Central memory CD8-positive, alpha-beta T cell (primary cell): ENCODE results near the gene LOXL3.

Experiments used
- ATAC-seq: fragments of 150-1000 bp; cut with Tn5 transposase; replicated peaks from 2 replicates; pipeline ENCODE4 v1.10.0; 2022; ENCODE audit warnings: mild to moderate bottlenecking, moderate FRiP score, moderate number of reproducible peaks; ENCODE audit not compliant: poor library complexity, severe bottlenecking; ENCODE audit errors: extremely low read depth
- DNase-seq, 2 donors: peaks; one replicate each; pipeline ENCODE4 v3.0.0; 2021; ENCODE audit warnings: low spot score in 2 of 2
- H3K27ac Mint-ChIP-seq: one replicate; pipeline ENCODE4 v1.8.0; 2022; ENCODE audit warnings: low read depth, mild to moderate bottlenecking, moderate library complexity, mixed read lengths
- H3K27me3 Mint-ChIP-seq: one replicate; pipeline ENCODE4 v1.8.0; 2022; ENCODE audit warnings: mixed read lengths
- H3K36me3 Mint-ChIP-seq: one replicate; pipeline ENCODE4 v1.8.0; 2022; ENCODE audit warnings: mild to moderate bottlenecking, moderate library complexity, mixed read lengths; ENCODE audit not compliant: insufficient read depth
- H3K4me1 Mint-ChIP-seq: one replicate; pipeline ENCODE4 v1.8.0; 2022; ENCODE audit warnings: mixed read lengths
- H3K4me3 Mint-ChIP-seq: one replicate; pipeline ENCODE4 v1.8.0; 2022; ENCODE audit warnings: mild to moderate bottlenecking, moderate library complexity, mixed read lengths
- H3K9me3 Mint-ChIP-seq: one replicate; pipeline ENCODE4 v1.8.0; 2022; ENCODE audit warnings: mixed read lengths

Gene LOXL3

GRCh38 chr2:74582184-74582583 is 28.4 kb upstream of the LOXL3 start:
- ATAC-seq (no peak), DNase-seq (no peak)
- H3K36me3 Mint-ChIP-seq = no peaks in the 10 kb centered on the region
- H3K4me3 Mint-ChIP-seq = no peak overlapping the region
- no peaks in the 10 kb centered on the region for H3K4me1 Mint-ChIP-seq
- H3K27me3 Mint-ChIP-seq = no peaks in the 10 kb centered on the region
- H3K27ac Mint-ChIP-seq = no peak overlapping the region
- H3K9me3 Mint-ChIP-seq = no peaks in the 10 kb centered on the region

- Mint-ChIP-seq H3K4me1 (no peaks in the 10 kb centered on the region), H3K27ac (no peak overlapping the region), H3K4me3 (no peak overlapping the region), H3K36me3 (no peaks in the 10 kb centered on the region), H3K27me3 (no peaks in the 10 kb centered on the region), H3K9me3 (no peaks in the 10 kb centered on the region)
- ATAC-seq (no peak), DNase-seq (no peak)
Measured at GRCh38 chr2:74581463-74581862, 27.7 kb upstream of the LOXL3 start.

- no peak overlapping the region for H3K27ac Mint-ChIP-seq
- H3K4me1 Mint-ChIP-seq = peaks cover 13% of the 10 kb centered on the region
- no peaks in the 10 kb centered on the region for H3K27me3 Mint-ChIP-seq
- ATAC-seq (no peak), DNase-seq (no peak)
- no peaks in the 10 kb centered on the region for H3K36me3 Mint-ChIP-seq
- H3K9me3 Mint-ChIP-seq = peaks cover 4% of the 10 kb centered on the region
- H3K4me3 Mint-ChIP-seq = no peak overlapping the region
Measured at GRCh38 chr2:74578408-74578807, 24.7 kb upstream of the LOXL3 start.

GRCh38 chr2:74577448-74577847 is 23.7 kb upstream of the LOXL3 start:
- no peaks in the 10 kb centered on the region for H3K36me3 Mint-ChIP-seq
- no peak for DNase-seq
- no peak overlapping the region for H3K27ac Mint-ChIP-seq
- no peak for ATAC-seq
- H3K4me3 Mint-ChIP-seq = no peak overlapping the region
- H3K4me1 Mint-ChIP-seq = peaks cover 13% of the 10 kb centered on the region
- peaks cover 4% of the 10 kb centered on the region for H3K9me3 Mint-ChIP-seq
- H3K27me3 Mint-ChIP-seq = no peaks in the 10 kb centered on the region

GRCh38 chr2:74576863-74577229 is 23.1 kb upstream of the LOXL3 start:
- Mint-ChIP-seq H3K9me3 (peaks cover 4% of the 10 kb centered on the region), H3K4me1 (peaks cover 13% of the 10 kb centered on the region), H3K4me3 (no peak overlapping the region), H3K36me3 (no peaks in the 10 kb centered on the region), H3K27ac (no peak overlapping the region), H3K27me3 (no peaks in the 10 kb centered on the region)
- DNase-seq = no peak
- no peak for ATAC-seq

GRCh38 chr2:74576211-74576862 is 22.6 kb upstream of the LOXL3 start:
- H3K27ac Mint-ChIP-seq = no peak overlapping the region
- no peak overlapping the region for H3K4me3 Mint-ChIP-seq
- H3K27me3 Mint-ChIP-seq = no peaks in the 10 kb centered on the region
- no peak for DNase-seq
- peaks cover 13% of the 10 kb centered on the region for H3K4me1 Mint-ChIP-seq
- H3K36me3 Mint-ChIP-seq = no peaks in the 10 kb centered on the region
- ATAC-seq = no peak
- H3K9me3 Mint-ChIP-seq = peaks cover 4% of the 10 kb centered on the region

GRCh38 chr2:74575320-74575719 is 21.6 kb upstream of the LOXL3 start:
- H3K9me3 Mint-ChIP-seq = peaks cover 4% of the 10 kb centered on the region
- DNase-seq (no peak), ATAC-seq (no peak)
- H3K4me1 Mint-ChIP-seq = peaks cover 13% of the 10 kb centered on the region
- H3K27me3 Mint-ChIP-seq = no peaks in the 10 kb centered on the region
- no peaks in the 10 kb centered on the region for H3K36me3 Mint-ChIP-seq
- H3K4me3 Mint-ChIP-seq = no peak overlapping the region
- no peak overlapping the region for H3K27ac Mint-ChIP-seq

- Mint-ChIP-seq H3K4me3 (peak overlapping the region; percentile 12), H3K27me3 (no peaks in the 10 kb centered on the region), H3K4me1 (peaks cover 13% of the 10 kb centered on the region), H3K36me3 (no peaks in the 10 kb centered on the region), H3K9me3 (peaks cover 4% of the 10 kb centered on the region), H3K27ac (peak overlapping the region; percentile 48)
- ATAC-seq (peak; percentile 36), DNase-seq (no peak)
Measured at GRCh38 chr2:74573747-74574562, 20.2 kb upstream of the LOXL3 start.

GRCh38 chr2:74572178-74572925 is 18.6 kb upstream of the LOXL3 start:
- Mint-ChIP-seq H3K4me1 (peaks cover 13% of the 10 kb centered on the region), H3K27me3 (peaks cover 10% of the 10 kb centered on the region)

GRCh38 chr2:74571058-74571457 is 17.3 kb upstream of the LOXL3 start:
- peaks cover 4% of the 10 kb centered on the region for H3K9me3 Mint-ChIP-seq
- DNase-seq = no peak
- ATAC-seq = no peak
- no peaks in the 10 kb centered on the region for H3K36me3 Mint-ChIP-seq
- H3K27me3 Mint-ChIP-seq = peaks cover 16% of the 10 kb centered on the region
- H3K4me1 Mint-ChIP-seq = peaks cover 13% of the 10 kb centered on the region
- H3K4me3 Mint-ChIP-seq = no peak overlapping the region
- no peak overlapping the region for H3K27ac Mint-ChIP-seq

More at GRCh38 chr2:74572178-74572925, 18.6 kb upstream of the LOXL3 start:
- no peak overlapping the region for H3K4me3 Mint-ChIP-seq
- no peak overlapping the region for H3K27ac Mint-ChIP-seq
- H3K9me3 Mint-ChIP-seq = peaks cover 4% of the 10 kb centered on the region
- ATAC-seq (no peak), DNase-seq (no peak)
- H3K36me3 Mint-ChIP-seq = no peaks in the 10 kb centered on the region

GRCh38 chr2:74569686-74570085 is 15.9 kb upstream of the LOXL3 start:
- ATAC-seq (no peak), DNase-seq (no peak)
- H3K27me3 Mint-ChIP-seq = peaks cover 24% of the 10 kb centered on the region
- H3K9me3 Mint-ChIP-seq = peaks cover 3% of the 10 kb centered on the region
- H3K36me3 Mint-ChIP-seq = no peaks in the 10 kb centered on the region
- peaks cover 11% of the 10 kb centered on the region for H3K4me1 Mint-ChIP-seq
- H3K4me3 Mint-ChIP-seq = no peak overlapping the region
- peak overlapping the region; percentile 7 for H3K27ac Mint-ChIP-seq

GRCh38 chr2:74567881-74568280 is 14.1 kb upstream of the LOXL3 start:
- no peak for DNase-seq
- Mint-ChIP-seq H3K4me1 (no peaks in the 10 kb centered on the region), H3K36me3 (no peaks in the 10 kb centered on the region), H3K4me3 (no peak overlapping the region), H3K9me3 (no peaks in the 10 kb centered on the region), H3K27ac (no peak overlapping the region), H3K27me3 (peaks cover 38% of the 10 kb centered on the region)
- ATAC-seq = no peak

- H3K9me3 Mint-ChIP-seq = no peaks in the 10 kb centered on the region
- no peaks in the 10 kb centered on the region for H3K4me1 Mint-ChIP-seq
- H3K27ac Mint-ChIP-seq = no peak overlapping the region
- no peaks in the 10 kb centered on the region for H3K36me3 Mint-ChIP-seq
- ATAC-seq = no peak
- no peak for DNase-seq
- H3K4me3 Mint-ChIP-seq = no peak overlapping the region
- peaks cover 50% of the 10 kb centered on the region for H3K27me3 Mint-ChIP-seq
Measured at GRCh38 chr2:74566754-74567085, 13.0 kb upstream of the LOXL3 start.
